HG02852 (cell line): Measurements from ENCODE around the gene EFEMP1.

Source experiments
- ATAC-seq: cut with Tn5 transposase; IDR thresholded peaks from one replicate; pipeline ENCODE4 v1.9.1; 2021; ENCODE audit warnings: mild to moderate bottlenecking, moderate library complexity; ENCODE audit not compliant: unreplicated experiment

Gene EFEMP1, protein sequence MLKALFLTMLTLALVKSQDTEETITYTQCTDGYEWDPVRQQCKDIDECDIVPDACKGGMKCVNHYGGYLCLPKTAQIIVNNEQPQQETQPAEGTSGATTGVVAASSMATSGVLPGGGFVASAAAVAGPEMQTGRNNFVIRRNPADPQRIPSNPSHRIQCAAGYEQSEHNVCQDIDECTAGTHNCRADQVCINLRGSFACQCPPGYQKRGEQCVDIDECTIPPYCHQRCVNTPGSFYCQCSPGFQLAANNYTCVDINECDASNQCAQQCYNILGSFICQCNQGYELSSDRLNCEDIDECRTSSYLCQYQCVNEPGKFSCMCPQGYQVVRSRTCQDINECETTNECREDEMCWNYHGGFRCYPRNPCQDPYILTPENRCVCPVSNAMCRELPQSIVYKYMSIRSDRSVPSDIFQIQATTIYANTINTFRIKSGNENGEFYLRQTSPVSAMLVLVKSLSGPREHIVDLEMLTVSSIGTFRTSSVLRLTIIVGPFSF

DNA sequence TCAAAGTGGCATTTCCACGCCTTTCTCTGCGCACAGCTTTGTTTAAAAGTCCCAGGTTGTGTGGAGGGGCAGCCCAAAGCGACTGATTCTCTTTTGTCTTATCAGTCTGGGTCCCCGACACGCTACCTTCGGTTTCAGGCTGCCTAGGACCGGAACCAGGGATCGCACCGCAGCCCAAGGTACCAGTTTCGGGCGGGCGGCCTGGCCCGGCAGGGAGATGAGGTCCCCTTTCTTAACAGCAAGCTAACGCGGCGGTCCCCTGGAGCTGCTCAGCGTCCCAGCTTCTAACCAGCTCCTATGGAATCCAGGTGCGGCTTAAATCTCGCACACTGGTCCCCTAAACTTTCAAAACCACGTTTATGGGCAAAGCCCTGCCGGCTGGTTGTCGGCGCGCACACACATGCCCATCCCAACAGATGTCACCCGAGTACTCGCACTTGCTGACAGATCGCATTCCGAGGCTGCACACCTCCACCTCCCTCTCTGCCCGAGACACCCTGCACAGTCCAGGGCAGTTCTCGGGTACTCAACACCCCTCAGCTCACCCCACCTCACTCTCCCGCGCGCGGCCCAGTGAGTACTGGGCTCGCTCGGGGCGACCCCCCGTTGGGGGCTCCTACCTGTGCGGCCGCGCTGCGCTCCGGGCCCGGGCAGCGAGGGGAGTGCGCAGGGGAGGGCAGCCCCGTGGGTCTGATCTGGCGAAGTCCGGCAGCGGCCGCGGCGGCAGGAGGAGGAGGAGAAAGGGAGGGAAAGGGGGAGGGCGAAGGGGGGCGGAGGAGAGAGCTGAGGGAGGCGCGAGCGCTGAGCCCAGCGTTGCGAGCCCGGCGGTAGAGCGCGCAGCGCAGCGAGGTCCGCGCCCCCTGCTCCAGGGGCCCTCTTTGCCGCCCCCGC lies at the start of gene EFEMP1:
Gene EFEMP1, minus strand, starts transcription at position 692 of the 891 bp plus-strand sequence. CDS start 1,342 bp downstream, outside the sequence.
- ATAC-seq: peak; percentile 71

DNA sequence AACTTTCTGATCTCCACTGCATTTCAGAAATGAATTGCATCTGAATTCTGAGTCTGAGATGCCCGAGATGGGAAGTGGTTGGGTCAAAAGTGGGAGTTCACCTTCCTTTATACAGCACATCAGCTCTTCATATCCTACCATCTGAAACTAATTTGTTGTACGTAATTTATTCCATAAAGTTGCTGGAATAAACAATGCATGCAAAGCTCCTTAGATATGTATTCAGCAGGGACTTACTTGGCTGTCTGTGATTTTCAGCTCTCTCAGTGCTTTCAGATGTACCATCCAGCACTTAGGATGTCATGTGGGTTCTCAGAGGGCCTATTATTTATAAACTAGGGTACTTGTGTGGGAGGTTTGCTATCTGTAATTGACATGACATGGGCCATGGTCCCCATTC lies 46.9 kb upstream of the EFEMP1 start:
- no peak for ATAC-seq

DNA sequence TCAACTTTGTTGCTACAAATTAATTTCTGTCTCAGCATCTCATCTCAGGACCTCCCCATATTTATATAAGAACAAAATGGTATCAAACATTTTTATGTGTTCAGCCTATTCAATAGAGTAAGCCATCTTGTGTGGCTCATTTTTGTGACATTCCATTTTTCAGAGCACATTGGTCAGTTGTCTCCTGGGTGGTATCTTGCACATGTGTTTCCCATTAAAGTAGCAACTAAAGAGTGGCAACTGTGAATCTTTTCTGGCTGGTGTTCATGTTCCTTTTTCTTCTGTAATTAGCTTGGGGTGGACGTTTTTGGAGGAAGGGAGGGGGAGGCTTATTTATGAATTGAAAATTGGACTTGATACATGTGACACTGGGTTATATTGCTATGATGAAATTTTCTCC lies 45.4 kb upstream of the EFEMP1 start:
- ATAC-seq: no peak

DNA sequence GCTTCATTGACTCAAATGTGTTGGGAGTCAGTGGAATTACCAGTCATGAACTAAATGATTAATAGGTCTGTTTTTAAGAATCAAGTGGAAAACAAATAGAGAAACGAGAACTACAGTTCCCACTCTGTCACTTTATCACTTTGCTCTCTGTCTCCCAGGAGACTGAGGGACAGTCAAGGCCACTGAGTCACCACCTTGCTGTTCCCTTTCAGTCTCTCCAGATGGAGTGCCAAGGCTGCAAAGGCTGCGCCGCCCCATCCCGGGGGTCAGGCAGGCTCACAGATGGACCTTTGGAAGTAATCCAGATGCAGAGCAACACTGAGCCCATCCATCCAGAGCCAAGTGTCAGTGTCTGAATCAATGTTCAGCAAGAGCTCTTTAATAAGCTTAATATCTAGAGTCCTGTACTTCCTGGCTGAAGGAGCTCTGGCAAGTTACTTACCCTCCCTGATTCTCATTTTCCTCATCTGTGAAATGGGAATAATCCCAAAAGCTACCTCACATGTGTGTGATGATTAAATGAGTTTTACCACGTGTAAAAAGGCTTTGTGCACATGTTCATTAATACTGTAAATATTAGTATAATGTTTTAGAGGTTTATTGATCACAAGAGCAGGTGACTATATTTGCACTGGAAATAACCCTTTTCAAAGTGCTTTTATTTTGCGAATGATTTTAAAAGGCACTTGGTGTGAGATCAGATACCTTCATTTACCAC lies 43.0 kb upstream of the EFEMP1 start:
- no peak for ATAC-seq

DNA sequence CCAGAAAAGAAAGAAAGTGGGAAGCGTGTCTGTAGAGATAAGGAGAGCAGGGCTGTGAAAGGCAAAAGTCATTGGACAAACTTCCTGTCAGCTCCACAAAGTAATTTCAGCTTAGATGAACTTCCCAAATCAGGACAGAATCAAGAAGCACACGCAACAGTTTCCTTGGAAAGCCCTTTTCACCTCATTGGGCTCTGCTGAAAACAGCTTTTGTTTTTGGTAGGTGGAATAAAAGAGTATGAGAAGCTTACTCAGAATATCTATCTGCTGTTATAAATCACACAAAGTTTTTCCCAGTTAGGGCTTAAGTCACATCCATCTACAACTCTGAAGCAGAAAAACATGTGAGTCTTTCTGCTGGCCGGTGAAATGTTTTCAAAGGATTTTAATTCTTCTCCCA lies 42.4 kb upstream of the EFEMP1 start:
- ATAC-seq: no peak

DNA sequence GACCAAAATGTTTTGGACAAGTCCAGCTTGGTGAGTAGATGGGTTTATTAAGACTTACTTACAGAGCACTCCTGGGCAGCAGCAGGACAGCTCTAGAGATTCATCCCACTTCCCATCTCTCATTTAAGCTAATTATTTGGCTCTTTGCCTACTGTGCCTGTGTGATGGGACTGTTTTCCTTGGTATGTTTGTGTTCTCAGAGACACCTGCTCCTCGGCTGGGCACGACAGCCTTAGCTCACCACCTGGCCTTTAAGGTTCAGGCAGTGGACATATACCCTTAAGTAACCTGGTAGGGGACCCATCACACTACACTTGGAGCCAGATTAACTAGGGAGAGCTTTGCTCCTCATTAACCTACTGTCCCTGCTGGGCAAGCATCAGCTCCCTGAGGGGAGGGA lies 41.7 kb upstream of the EFEMP1 start:
- ATAC-seq: no peak

DNA sequence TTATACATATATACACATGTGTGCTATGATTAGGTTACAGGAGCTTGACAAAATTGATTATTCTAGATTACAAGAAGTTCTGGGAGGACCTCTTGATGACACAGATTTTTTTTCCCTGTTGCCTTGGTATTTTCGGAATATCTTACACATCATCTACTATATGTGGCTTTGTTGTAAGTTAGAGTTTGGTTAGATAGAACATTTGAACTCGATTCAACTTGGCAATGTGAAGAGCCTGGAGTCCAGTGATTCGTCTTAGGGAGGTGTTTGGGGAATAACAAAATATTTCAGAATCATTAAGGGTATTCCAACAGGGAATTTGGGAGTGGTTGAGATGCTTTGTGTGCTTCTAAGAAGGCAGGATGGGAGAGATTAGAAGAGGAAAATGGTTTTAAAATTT lies 39.3 kb upstream of the EFEMP1 start:
- no peak for ATAC-seq

DNA sequence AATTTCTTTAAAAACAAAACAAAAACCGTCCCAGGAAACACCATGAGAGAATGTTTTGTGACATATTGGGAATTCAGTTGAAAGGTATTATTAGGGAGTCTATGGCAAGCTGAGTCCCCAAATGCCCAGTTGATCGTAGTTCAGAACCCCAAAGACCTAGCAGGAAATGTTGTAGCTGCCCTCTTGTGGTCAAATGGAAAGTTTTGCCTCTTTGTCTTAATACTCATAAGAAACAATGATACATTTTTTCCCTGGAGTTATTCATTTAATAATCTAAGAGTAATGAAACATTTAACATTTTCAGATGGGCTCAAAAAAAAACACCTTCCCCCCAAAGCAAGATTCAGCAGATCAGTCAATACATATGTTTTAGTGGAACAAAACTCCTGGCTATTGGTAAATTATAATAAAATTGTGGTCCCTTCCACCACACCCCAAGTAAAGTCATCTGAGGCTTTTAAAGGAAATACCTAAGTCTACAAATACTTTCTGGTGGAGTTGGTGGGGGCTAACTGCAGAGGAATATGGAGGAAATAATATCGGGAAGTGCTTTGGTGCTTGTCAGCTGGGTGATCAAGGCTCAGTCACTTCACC lies 37.8 kb upstream of the EFEMP1 start:
- ATAC-seq: no peak

DNA sequence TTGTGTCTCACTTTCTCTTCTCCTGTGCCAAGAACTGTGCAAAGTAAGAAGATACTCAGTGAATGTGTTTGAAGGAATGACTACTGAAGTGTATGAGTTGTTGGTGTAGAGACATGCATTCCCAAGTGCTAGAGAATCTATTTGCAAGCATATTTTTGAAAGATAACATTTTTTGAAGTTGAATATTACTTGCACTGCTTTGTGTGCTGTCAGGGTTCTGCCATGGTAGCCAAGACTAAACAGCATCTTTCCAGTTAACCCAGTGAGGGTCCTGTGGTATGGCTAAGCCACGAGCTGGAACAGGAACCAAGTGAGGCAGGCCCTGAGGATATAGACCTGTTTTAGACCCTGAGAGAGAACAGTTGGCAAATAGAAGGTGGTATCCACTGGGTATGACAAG lies 35.2 kb upstream of the EFEMP1 start:
- no peak for ATAC-seq

DNA sequence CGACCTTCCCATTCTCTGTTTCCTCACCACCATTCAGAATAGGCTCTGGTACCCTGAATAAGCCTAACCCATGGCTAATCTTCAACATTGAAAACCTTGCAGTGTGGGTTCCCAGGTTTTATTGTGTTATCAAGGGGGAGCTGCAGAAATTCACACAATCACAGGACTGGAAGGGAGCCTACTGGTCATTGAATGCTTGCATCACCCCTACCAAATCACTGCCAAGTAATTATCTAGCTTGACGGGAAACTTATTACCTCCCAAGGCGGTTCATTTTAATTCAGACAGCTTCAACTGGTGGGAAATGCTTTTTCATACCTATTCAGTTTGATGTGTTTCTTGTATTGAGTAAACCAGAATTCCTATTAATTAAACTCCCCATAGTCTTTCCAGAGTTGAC lies 33.6 kb upstream of the EFEMP1 start:
- ATAC-seq: no peak

DNA sequence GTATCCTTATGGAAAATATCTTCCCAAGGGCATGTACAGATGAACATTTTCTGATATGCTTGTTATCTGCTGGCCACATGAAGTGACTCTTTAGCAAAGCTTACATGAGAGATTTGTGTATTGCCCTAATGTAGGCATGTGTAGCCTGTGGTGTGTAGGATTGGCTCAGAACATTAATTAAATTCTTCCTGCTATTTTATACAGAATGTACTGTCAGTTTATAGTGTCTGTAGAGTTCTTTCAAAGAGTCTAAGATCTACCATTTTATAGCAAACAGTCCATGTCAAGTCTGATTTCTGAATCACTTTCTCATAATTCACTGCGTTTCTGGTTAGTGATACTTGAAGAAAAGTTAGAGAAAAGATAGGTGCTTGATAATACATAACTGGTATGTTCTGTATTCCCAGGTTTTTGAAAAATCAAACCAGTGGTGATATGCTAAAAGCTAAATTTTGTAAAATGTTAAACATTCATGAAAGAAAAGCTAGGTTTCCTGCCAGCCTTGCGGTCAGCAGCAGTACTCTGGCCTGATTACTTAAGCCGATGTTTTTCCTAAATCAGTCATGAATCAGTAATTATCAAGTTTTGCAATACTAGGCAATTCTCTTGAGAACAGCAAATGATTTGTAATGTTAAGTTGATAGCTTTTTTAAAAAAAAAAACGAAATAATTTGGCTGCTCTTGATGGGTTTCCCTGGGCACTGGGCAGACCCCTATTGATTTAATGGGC lies 30.9 kb upstream of the EFEMP1 start:
- ATAC-seq: no peak

DNA sequence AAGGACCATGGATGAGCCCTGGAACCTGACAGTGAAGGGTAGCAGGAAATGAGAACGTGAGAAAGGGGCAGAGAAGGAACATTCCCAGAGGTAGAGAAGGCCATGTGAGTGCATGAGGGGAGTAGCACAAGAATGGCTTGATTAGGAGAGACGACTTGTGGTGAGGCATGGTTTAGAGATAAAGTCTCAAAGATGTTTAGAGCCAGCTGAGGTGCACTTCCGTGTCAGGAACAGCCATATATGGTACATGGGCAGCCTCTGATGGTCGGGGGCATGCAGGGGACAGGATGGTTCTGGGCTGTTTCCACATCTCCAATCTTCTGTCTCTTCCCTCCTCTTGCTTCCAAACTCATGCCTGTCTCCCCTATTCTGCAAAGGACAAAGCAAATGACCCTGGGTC lies 28.8 kb upstream of the EFEMP1 start:
- no peak for ATAC-seq

DNA sequence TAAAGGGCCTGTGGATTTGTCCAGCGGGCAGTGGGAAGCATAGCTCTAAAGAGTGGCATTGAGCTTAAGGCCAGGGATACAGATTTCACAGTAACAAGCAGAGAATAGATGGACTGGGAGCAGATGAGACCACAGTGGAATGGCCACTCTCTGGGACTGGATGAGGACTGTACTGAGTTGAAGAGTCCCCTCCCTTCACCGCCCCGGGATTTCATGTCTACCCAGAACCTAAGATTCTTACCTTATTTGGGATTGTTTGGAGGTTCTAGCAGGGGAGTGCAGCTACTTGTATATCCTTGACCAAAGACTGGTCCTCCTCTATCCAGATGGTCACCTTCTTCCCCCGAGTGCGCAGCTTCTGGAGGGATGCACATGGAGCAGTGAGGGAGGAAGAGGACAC lies 28.0 kb upstream of the EFEMP1 start:
- ATAC-seq: no peak

DNA sequence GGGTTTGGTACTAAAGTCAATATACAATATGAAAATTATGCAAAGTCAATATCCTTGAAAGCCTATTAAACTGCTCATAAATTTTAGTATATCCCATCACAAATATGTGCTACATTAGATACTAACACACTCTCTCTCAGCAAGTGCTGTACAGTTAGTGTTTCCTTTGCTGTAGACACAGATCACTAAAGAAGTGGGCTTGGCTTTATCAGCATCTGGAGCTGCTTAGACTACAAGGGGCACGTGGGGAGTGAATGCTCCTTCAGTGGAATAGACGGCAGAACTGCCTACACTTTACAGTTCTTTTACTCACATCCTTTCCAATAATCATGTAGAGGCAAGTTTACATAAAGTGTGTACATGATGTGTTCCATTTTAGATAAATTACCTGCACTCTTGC lies 26.0 kb upstream of the EFEMP1 start:
- no peak for ATAC-seq

DNA sequence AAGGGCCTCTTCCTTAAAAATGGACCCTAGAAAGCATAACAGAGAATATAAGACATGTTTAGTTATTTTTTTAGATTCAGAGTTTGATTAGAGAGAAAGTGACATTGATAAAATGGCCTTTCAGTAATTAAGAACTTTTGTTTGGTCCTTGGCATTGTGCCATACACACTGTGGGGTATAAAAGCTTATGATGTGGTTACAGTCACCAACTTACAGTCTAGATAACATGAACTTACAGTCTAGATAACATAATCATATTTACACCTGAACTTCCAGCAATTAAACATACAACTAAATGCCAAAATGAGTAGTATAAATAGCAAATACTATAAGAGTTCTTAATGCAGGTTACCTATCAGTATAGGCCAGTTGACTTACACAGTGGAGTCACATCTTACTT lies 25.6 kb upstream of the EFEMP1 start:
- ATAC-seq: no peak

DNA sequence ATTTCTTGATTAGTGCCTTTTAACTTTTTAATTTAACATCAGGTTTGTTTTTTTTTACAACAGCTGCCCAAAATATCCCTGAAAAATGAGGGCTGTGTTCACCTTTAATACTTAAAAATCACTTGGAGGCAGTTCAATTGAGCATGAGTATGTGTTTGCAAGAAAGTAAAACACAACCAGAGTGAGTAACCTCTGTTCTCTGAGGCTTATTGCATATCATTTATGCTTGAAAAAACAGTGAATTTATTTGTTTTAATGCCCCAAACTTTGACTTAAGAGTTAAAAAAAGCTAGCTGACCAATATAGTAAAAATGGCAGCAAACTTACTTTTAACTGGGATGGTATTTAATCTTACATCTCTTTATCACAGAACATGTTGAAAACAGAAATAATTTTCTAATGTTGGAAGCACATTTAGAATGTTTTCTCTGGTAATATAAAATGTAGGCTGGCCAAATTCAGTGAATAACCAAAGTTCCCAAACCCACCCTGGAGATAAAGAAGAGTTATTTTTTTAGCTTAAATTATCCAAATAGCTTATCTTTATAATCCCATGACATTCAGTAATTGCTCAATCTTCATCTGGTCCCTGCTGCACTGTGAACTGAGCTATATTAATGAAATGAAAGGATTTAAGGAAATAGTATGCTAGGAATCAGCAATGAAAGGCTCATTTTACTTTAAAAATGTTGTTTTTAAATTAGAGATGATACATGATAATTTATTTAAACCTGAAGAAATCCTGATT lies 24.8 kb upstream of the EFEMP1 start:
- no peak for ATAC-seq

DNA sequence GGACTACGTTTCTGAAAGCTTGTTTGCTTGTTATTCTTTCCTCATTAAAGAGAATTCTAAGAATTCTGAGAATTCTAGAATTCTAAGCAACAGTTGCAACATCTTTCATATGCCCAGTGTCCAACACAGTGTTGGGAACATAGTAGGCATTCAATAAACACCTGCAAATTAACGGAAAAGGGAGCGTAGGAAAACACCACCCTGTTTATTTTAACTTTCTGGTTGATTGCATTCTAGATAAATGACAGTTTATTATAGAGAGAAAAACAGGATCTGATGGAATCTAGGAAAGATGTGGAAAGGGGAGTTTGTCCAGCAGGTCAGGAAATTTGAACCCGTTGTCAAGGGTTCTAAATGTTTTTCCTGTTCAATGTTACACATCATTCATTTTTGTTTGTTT lies 24.2 kb upstream of the EFEMP1 start:
- ATAC-seq: no peak

DNA sequence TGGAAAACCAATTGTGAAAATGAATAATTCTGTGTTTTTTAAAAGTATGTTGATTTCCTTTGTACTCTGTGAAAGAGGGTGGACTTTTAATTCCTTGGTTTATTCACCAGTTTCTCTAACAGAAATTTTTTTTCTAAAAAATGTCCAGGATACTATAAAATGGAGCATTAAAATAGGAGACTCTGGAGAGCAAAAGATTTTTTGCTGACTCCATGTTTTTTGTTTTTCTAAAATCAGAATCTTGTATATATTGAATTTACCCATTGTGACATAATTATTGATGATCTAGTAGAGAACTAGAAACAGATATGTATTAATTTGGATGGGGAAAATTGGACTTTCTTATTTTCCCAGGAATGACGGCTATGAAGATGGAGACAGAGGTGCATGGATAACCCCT lies 23.2 kb upstream of the EFEMP1 start:
- ATAC-seq: no peak

DNA sequence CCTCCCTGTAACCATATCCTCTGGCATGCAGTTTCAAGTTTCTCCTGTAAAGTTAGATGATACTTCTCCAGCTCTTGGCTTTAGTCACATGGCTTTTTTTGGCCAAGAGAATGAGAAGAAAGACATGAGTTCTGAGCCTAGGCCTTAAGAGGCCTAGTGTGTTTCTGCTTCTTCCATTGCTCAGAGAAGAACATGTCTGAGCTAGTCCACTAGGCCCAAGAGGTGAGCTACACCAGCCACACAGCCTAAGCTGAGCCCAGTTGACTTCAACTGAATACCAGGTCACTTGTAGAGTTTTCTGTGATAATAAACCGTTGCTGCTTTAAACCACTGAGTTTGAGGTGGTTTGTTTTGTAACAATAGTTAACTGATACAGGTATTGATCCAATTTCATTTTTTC lies 19.9 kb upstream of the EFEMP1 start:
- ATAC-seq: no peak

DNA sequence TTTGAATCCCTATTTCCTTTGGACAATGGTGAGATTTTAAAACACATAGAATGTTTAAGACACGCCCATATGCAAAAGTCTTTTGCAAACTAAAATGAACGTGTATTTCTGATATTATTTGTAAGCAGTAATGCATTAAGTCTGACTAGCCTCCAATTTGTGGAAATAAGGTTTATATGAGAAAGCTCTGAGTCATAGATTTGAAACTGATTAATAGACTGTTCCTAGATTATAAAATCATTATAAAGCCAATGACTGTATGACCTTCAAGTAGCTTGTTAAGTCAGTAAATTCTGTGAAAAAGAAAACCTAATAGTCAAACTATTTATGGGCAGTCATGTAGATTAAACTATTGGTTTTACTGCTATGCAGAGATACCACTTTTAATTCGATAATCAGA lies 12.8 kb upstream of the EFEMP1 start:
- ATAC-seq: no peak
